Stimulated activated CD8-positive, alpha-beta memory T cell treated with anti-CD3 and anti-CD28 coated beads, Interleukin-15, amount 100 ng/mL, for 24 hours (primary cell): ENCODE measurements around the gene FKBP2.
"Not testable (repeated sequence)": the region's sequence is repeated elsewhere in the genome, so short reads cannot be mapped to it uniquely, and the experiment has no call there.

ENCODE experiments used
- DNase-seq: peaks from one replicate; pipeline ENCODE4 v3.0.0-alpha.2; 2020; ENCODE audit warnings: low read depth

FKBP2 gene

GRCh38 chr11:64234647-64235379 is 6.1 kb upstream of the FKBP2 start:
- no peak for DNase-seq

GRCh38 chr11:64235437-64236161 is 5.3 kb upstream of the FKBP2 start:
- DNase-seq: no peak

- no peak for DNase-seq
Measured at GRCh38 chr11:64237484-64237951, 3.4 kb upstream of the FKBP2 start.

- no peak for DNase-seq
Measured at GRCh38 chr11:64238076-64238475, 2.8 kb upstream of the FKBP2 start.

- no peak for DNase-seq
Measured at GRCh38 chr11:64238999-64239398, 1.9 kb upstream of the FKBP2 start.

GRCh38 chr11:64239662-64240434 is 1.0 kb upstream of the FKBP2 start:
- DNase-seq: no peak

- peak; percentile 99 for DNase-seq
Measured at GRCh38 chr11:64241241-64241490, 271 bp downstream of the FKBP2 start.

GRCh38 chr11:64241491-64242374 is 838 bp downstream of the FKBP2 start:
- no peak for DNase-seq

GRCh38 chr11:64243236-64243854 is 2.5 kb downstream of the FKBP2 start:
- no peak for DNase-seq

- no peak for DNase-seq
Measured at GRCh38 chr11:64244107-64244506, 3.2 kb downstream of the FKBP2 start.

GRCh38 chr11:64244966-64245365 is 4.1 kb downstream of the FKBP2 start:
- no peak for DNase-seq

GRCh38 chr11:64245401-64245796 is 4.5 kb downstream of the FKBP2 start:
- no peak for DNase-seq

- peak; percentile 48 for DNase-seq
Measured at GRCh38 chr11:64245797-64246620, 5.1 kb downstream of the FKBP2 start.

- DNase-seq: not testable (repeated sequence)
Measured at GRCh38 chr11:64246621-64246870, 5.7 kb downstream of the FKBP2 start.

GRCh38 chr11:64246871-64247728 is 6.2 kb downstream of the FKBP2 start, which contains the start of gene PPP1R14B:
Gene PPP1R14B, minus strand, starts transcription at chr11:64246943. Its CDS starts 270 bp downstream, at chr11:64246673.
- peak; percentile 50 for DNase-seq

GRCh38 chr11:64247729-64248531 is 7.0 kb downstream of the FKBP2 start:
- DNase-seq: no peak

- no peak for DNase-seq
Measured at GRCh38 chr11:64248578-64248977, 7.7 kb downstream of the FKBP2 start.

- no peak for DNase-seq
Measured at GRCh38 chr11:64249038-64249437, 8.1 kb downstream of the FKBP2 start.
